KOPT-K1 (cell line): ENCODE data around the gene UBE2L5.
"Not testable (repeated sequence)": the region's sequence is repeated elsewhere in the genome, so short reads cannot be mapped to it uniquely, and the experiment has no call there.

Experiments used
- H3K27ac ChIP-seq: fragments of 200-600 bp; sonication (generic); 2 replicates; pipeline ENCODE4 v1.5.1; 2016; ENCODE audit warnings: antibody characterized with exemption, mild to moderate bottlenecking, low read depth, low read length; ENCODE audit not compliant: poor library complexity, severe bottlenecking
- H3K36me3 ChIP-seq: fragments of 200-600 bp; sonication (generic); 2 replicates; pipeline ENCODE4 v1.5.1; 2017; ENCODE audit warnings: antibody characterized with exemption, mild to moderate bottlenecking, low read length, moderate library complexity; ENCODE audit not compliant: insufficient read depth
- H3K9me3 ChIP-seq: fragments of 200-600 bp; sonication (generic); 2 replicates; pipeline ENCODE4 v1.5.1; 2017; ENCODE audit warnings: antibody characterized with exemption, low read length, mild to moderate bottlenecking; ENCODE audit not compliant: insufficient read depth, poor library complexity, severe bottlenecking

UBE2L5 gene

GRCh38 chr13:30440910-30441703 lies 18.8 kb downstream of the UBE2L5 start:
- H3K27ac ChIP-seq: no peak overlapping the region
- peaks cover 4% of the 10 kb centered on the region for H3K9me3 ChIP-seq
- no peaks in the 10 kb centered on the region for H3K36me3 ChIP-seq

- no peak overlapping the region for H3K27ac ChIP-seq
- H3K36me3 ChIP-seq: no peaks in the 10 kb centered on the region
- peaks cover 4% of the 10 kb centered on the region for H3K9me3 ChIP-seq
Measured at GRCh38 chr13:30442926-30443325, 20.6 kb downstream of the UBE2L5 start.

GRCh38 chr13:30443491-30443890 lies 21.2 kb downstream of the UBE2L5 start:
- H3K36me3 ChIP-seq, H3K9me3 ChIP-seq, H3K27ac ChIP-seq: not testable (repeated sequence)

- H3K27ac ChIP-seq: no peak overlapping the region
- H3K9me3 ChIP-seq: peaks cover 4% of the 10 kb centered on the region
- no peaks in the 10 kb centered on the region for H3K36me3 ChIP-seq
Measured at GRCh38 chr13:30443957-30444404, 21.7 kb downstream of the UBE2L5 start.

GRCh38 chr13:30446126-30446500 lies 23.8 kb downstream of the UBE2L5 start:
- no peak overlapping the region for H3K27ac ChIP-seq
- H3K9me3 ChIP-seq: peaks cover 4% of the 10 kb centered on the region
- H3K36me3 ChIP-seq: no peaks in the 10 kb centered on the region

- Histone ChIP-seq H3K9me3 (no peaks in the 10 kb centered on the region), H3K36me3 (no peaks in the 10 kb centered on the region), H3K27ac (no peak overlapping the region)
Measured at GRCh38 chr13:30448441-30448840, 26.1 kb downstream of the UBE2L5 start.

GRCh38 chr13:30450066-30450465 lies 27.8 kb downstream of the UBE2L5 start:
- Histone ChIP-seq H3K9me3 (no peaks in the 10 kb centered on the region), H3K36me3 (no peaks in the 10 kb centered on the region), H3K27ac (no peak overlapping the region)

- not testable (repeated sequence) for H3K9me3 ChIP-seq, H3K27ac ChIP-seq, H3K36me3 ChIP-seq
Measured at GRCh38 chr13:30451476-30451875, 29.2 kb downstream of the UBE2L5 start.

GRCh38 chr13:30453727-30454126 lies 31.4 kb downstream of the UBE2L5 start:
- Histone ChIP-seq H3K9me3 (no peaks in the 10 kb centered on the region), H3K36me3 (peaks cover 14% of the 10 kb centered on the region), H3K27ac (no peak overlapping the region)

- H3K27ac ChIP-seq: no peak overlapping the region
- H3K9me3 ChIP-seq: no peaks in the 10 kb centered on the region
- peaks cover 27% of the 10 kb centered on the region for H3K36me3 ChIP-seq
Measured at GRCh38 chr13:30454991-30455390, 32.7 kb downstream of the UBE2L5 start.

GRCh38 chr13:30456290-30456689 lies 34.0 kb downstream of the UBE2L5 start:
- H3K27ac ChIP-seq: no peak overlapping the region
- H3K36me3 ChIP-seq: peaks cover 33% of the 10 kb centered on the region
- no peaks in the 10 kb centered on the region for H3K9me3 ChIP-seq

- Histone ChIP-seq H3K9me3 (no peaks in the 10 kb centered on the region), H3K27ac (no peak overlapping the region), H3K36me3 (peaks cover 44% of the 10 kb centered on the region)
Measured at GRCh38 chr13:30457306-30457891, 35.1 kb downstream of the UBE2L5 start.

- H3K27ac ChIP-seq, H3K9me3 ChIP-seq: not testable (repeated sequence)
- H3K36me3 ChIP-seq: peaks cover 64% of the 10 kb centered on the region
Measured at GRCh38 chr13:30461279-30462066, 39.2 kb downstream of the UBE2L5 start.

- peak overlapping the region; percentile 90 for H3K27ac ChIP-seq
- H3K9me3 ChIP-seq: no peaks in the 10 kb centered on the region
- H3K36me3 ChIP-seq: peaks cover 47% of the 10 kb centered on the region
Measured at GRCh38 chr13:30463787-30464495, 41.6 kb downstream of the UBE2L5 start.
